ENCODE results near the gene ATP6V0C.
A peak's percentile ranks its signal among the peaks of the same experiment; 100 is the strongest.
"Not testable (repeated sequence)": the region's sequence is repeated elsewhere in the genome, so short reads cannot be mapped to it uniquely, and the experiment has no call there.

The ATP6V0C gene

GRCh38 chr16:2475413-2476344 lies 38.1 kb upstream of the ATP6V0C start:
- peak in 1 of 3 donors; percentile 50 for DNase-seq

DNA sequence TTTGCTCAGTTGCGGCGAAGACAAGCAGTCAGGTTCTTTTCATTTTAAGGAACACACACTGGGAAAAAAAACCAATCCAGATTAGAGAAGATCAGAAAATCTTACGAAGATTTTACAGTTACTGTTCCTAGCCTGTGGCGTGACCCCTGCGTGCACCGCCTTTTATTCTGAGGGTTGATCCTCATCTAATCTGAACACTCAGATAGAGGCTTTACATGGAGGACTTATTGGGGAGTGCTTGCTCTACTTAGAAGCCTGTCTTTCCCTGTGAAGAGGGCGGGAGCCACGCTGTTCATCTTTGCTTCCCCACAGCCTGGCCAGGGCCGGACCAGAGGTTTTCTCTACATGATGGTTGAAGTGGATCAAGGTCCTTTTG lies 37.4 kb upstream of the ATP6V0C start:
- DNase-seq: no peak

DNA sequence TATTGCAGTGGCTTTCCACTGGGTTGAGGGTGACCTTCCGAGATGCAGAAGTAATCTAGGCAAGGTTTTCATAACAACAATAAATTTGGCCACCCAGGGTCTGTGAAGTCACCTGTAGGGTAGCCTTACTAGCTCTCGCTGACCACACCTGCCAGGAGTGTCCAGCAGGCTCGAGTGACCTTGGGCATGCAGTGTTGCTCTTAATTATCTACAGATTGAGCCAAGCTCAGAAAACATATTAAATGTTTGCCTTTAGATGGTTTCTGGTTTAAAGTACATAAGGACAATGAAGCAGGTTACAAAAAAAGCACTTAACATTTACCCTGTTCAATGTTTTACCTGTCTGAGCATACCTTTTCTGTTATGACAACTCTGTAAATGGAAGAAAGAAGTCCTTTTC lies 37.0 kb upstream of the ATP6V0C start:
- no peak for DNase-seq

- no peak for DNase-seq
Measured at GRCh38 chr16:2477327-2477726, 36.4 kb upstream of the ATP6V0C start.

DNA sequence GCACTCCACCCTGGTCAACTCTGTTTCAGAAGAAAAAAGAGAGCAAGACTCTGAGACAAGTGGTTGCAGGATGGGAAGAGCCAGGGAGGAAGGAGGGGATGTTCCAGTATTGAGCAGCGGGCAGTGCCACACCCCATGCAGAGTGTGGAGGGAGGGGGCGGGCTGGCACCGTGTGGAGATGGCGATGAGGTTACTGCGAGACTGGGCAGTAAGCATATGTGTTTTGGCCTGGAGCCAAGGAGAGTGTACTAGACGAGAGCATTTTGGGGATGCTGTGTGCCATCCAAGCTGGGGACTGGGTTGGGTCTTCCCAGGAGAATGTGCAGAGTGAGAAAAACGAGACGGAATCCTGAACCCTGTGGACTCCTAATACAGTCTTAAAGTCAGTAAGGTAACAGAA lies 35.5 kb upstream of the ATP6V0C start:
- DNase-seq: no peak

GRCh38 chr16:2479996-2480395 lies 33.8 kb upstream of the ATP6V0C start:
- DNase-seq: not testable (repeated sequence)

DNA sequence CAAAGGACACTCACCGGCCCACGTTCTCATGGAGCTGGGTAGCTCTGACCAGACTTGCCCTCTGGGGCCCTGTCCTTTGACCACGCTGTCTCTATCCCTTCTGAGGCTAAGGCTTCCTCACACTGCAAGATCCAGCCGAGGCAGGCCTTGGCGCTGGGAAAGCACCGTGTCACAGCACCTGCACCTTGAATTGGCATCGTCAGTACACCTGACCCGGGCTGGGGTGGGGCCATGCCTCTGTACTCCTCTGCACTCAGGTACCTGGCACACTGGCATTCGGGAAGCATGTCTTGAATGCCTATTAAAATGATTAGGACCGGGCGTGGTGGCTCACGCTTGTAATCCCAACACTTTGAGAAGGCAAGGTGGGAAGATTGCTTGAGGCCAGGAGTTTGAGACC lies 32.8 kb upstream of the ATP6V0C start:
- DNase-seq: no peak

DNA sequence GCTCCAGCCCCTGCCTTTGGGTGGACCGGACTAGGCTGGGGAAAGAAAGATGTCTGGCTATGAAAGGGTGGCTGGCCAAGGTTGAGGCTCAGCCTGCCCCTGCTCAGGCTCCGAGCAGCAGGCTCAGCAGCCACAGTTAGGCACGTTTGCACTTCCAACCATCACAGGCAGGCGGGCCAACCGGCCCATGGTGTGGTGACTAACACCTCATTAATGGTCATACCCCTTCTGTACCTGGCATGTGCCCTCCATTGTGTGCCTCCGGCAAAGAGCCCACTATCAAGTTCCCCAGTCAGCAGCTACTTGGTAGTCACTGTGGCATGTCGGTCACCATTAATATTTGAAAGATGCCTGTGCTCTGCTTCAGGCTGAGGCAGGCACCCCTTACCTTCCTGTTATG lies 32.1 kb upstream of the ATP6V0C start:
- no peak for DNase-seq

GRCh38 chr16:2482249-2482648 lies 31.5 kb upstream of the ATP6V0C start:
- no peak for DNase-seq

DNA sequence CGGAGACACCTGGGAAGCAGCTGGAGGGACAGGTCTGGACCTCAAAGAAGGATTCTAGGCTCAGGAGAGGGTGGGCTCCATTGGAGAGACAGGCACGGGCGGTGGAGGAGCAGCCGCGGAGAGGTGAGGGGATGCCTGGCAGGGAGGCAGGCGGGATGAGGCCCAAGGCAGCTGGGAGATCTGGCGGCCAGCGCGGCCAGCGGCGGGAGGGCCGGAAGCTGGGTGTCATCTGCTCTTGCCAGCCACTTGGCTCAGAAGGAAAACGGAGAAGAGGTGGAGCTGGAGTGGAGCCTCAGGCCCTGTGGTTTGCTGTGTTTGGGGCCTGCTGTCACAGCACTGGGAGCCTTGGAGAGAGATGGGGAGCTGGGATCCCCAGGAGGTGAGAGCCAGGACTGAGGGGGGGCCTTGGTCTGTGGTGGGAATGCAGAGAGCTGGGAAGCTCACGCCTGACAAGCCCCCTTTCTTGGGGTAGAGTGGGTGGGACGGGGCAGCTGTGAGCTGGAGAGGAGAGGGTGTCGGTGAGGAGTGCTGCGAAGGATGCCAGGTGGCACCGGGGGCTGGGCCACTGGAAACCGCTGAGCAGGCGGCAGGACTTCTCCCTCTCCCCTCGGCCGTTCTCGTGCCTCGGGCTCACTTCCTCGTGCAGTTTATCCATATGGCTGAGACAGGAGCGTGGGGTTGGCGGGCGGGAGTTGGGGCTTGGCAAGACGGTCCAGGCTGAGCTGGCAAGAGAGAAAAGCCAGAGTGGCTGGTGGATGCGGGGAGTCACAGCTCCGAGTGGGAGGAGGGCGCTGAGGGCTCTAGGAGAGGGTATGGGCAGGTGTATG lies 30.8 kb upstream of the ATP6V0C start:
- DNase-seq: peak; percentile 55 to 73 (median 67)

- DNase-seq: no peak
Measured at GRCh38 chr16:2483939-2484897, 29.5 kb upstream of the ATP6V0C start.

- DNase-seq: no peak
Measured at GRCh38 chr16:2484898-2485508, 28.7 kb upstream of the ATP6V0C start.

GRCh38 chr16:2485811-2486507 lies 27.8 kb upstream of the ATP6V0C start:
- DNase-seq: no peak

DNA sequence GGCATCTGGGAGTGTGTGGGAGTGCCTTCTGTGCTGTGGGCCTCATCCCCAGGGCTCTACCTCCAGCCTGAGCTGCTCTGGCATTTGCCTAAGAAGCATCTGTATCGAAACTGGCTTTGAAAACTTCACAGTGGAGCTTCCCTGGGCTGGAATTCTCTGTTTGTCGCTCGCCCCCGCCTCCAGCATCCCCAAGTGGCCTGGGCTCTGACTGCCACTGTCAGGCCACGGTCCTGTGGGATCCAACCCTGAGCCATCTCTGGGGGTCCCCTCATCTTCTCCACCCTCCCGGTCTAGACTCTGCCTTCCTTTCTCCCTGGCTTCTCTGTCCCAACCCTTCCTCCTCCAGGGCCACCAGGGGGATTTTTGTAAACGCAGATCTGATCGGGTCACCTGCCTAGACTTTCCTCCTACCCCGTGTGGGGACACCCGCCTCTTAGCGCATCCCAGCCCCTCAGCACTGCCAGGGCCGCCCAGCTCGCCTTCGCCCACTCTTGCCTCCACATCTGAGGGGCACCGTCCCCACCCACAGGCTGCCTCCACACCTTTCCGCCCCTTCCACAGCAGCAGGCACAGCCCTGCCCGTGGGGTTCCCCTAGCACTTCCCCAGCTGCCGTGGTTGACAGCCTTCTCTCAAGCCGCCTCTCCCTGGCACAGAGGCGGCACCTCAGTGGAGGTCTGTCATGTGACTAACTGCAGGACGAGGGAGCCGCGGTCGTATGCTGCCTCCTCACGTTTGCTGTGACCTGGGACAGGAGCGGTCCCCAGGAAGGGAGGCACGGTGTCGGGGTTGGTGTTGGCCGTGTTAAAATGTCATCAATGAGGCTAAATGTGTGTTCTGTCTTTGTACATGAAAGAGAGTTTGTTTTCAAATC lies 26.9 kb upstream of the ATP6V0C start:
- peak; percentile 79 to 87 (median 80) for DNase-seq

DNA sequence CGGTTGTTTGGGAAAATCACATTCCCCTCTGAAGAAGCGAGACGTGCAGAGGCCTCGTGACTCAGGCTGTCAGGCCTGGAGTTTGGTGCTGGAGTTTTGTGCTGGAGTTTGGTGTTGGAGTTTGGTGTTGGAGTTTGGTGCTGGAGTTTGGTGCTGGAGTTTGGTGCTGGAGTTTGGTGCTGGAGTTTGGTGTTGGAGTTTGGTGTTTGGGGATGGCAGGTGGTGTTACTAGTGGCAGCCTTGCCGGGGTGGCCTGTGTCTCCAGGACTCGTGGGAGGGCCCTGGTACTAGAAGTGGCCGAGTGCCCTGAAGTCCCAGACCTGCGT lies 26.3 kb upstream of the ATP6V0C start:
- no peak for DNase-seq

DNA sequence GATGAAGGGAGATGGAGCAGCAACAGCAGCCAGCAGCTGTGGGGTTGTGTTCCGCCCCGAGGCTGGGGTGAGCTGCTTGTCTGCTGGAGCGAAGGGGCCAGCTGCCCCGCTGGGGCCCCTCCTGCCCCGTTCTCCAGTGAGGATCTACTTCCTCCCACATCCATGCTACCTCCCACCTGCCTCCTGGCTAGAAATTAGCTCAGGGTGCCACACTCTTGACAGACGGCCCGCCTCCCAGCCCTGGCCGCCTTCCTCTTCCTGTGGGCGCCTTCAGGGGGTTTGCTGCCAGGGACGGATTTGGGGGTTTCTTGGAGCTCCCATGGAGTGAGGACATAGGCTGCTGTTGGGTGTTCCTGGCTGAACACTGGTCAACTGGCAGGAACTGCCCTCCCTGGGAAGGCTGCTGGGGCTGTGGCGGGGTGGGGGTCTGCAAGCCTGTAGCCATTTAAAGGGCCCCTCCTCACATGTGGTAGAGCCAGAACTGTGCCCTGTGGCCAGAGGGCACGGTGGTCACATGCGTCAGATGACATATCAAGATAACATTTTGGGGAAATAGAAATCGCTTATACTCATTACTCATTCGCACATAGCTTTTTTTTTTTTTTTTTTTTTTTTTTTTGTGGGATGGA lies 25.7 kb upstream of the ATP6V0C start:
- DNase-seq: peak; percentile 79 to 87 (median 84)

- DNase-seq: no peak
Measured at GRCh38 chr16:2489581-2489980, 24.2 kb upstream of the ATP6V0C start.

DNA sequence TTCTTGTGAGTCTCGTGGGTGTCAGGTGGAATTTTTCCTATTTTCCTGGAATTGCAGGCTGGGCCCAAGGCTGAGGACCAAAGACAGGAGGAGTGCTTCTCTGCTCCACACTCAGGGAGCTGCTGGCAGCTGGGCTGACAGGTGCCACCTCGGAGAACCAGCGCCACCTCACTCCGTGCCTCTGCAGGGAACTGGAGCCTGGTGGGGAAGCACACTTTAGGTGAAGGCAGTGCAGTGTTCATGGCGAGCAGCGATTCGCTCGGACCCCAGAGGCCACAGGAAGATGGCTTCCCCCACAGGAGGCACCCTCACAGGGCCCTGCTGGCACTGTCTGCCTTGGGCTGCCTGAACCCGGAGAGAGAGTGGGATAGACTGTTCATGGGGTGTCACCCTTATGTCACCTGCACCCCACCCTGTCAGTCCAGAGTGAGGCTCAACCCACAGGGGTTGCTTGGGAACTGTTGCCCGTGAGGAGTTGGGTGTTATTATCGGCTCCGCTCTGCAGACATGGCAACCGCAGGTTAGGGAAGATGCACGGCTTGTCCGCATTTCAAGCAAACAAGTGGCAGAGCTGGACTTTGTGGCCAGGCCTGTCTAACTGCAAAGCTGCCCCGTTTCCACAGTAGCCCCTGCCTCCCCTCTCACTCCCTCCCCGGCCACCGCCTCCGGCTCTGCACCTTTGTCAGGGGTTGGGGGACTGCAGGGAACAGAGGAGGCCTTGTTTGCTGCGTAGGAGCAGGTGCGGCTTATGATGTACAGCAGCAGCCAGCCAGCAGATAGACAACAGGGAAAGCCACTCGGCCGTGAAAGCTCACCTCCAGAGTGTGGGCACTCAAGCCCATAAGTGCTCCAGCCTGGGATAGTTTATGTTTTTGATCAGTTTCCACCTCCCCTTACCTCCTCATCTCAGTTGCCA lies 23.3 kb upstream of the ATP6V0C start:
- DNase-seq: no peak

DNA sequence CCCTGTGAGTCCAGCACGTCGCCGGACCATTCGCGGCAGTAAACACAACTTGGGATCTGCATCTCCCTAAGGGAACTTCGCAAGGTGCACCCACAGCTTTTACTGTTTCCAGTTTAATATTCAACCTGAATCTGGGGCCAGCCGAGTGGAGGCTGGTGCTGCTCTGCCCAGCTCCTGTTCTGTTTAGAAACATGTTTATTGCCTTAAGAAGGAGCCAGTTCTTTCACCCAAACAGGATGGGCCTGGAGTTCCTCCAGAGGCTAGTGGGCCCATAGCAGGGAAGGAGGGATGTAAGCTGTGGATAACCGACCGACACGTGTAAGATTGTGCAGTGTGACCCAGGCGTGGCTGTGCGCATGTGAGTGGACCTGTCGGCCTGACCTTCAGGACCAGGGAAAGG lies 21.5 kb upstream of the ATP6V0C start:
- DNase-seq: no peak

Measured in suppressor macrophage treated with lipopolysaccharide for 1 hour (primary cell).